Measurements from ENCODE around the gene SIPA1.

Gene SIPA1

GRCh38 chr11:65609665-65610064 is 28.2 kb upstream of the SIPA1 start:
- DNase-seq, result no peak

- DNase-seq, result no peak
Measured at GRCh38 chr11:65610404-65610803, 27.5 kb upstream of the SIPA1 start.

- DNase-seq, result no peak
Measured at GRCh38 chr11:65611028-65611757, 26.7 kb upstream of the SIPA1 start.

- no peak for DNase-seq
Measured at GRCh38 chr11:65611758-65612603, 25.9 kb upstream of the SIPA1 start.

- no peak for DNase-seq
Measured at GRCh38 chr11:65612691-65613090, 25.2 kb upstream of the SIPA1 start.

- no peak for DNase-seq
Measured at GRCh38 chr11:65613091-65613928, 24.6 kb upstream of the SIPA1 start.

GRCh38 chr11:65615229-65615949 is 22.5 kb upstream of the SIPA1 start, which contains the start of gene PCNX3:
TSS of gene PCNX3 (plus strand) at chr11:65615776. CDS start at chr11:65616312, 536 bp downstream.
- DNase-seq, result peak; percentile 89

GRCh38 chr11:65615950-65616574 is 21.8 kb upstream of the SIPA1 start:
- DNase-seq, result no peak

- DNase-seq, result no peak
Measured at GRCh38 chr11:65616575-65617001, 21.3 kb upstream of the SIPA1 start.

GRCh38 chr11:65617136-65617850 is 20.6 kb upstream of the SIPA1 start:
- no peak for DNase-seq

GRCh38 chr11:65617990-65618751 is 19.7 kb upstream of the SIPA1 start:
- DNase-seq, result no peak

GRCh38 chr11:65618763-65619162 is 19.1 kb upstream of the SIPA1 start:
- no peak for DNase-seq

- no peak for DNase-seq
Measured at GRCh38 chr11:65619281-65619928, 18.5 kb upstream of the SIPA1 start.

- DNase-seq, result no peak
Measured at GRCh38 chr11:65620666-65621065, 17.2 kb upstream of the SIPA1 start.

GRCh38 chr11:65621460-65621859 is 16.4 kb upstream of the SIPA1 start:
- no peak for DNase-seq

GRCh38 chr11:65622011-65622410 is 15.9 kb upstream of the SIPA1 start:
- DNase-seq, result no peak

GRCh38 chr11:65623177-65623576 is 14.7 kb upstream of the SIPA1 start:
- no peak for DNase-seq

- DNase-seq, result no peak
Measured at GRCh38 chr11:65623852-65624616, 13.9 kb upstream of the SIPA1 start.
